ENCODE measurements around the gene RRP12. TPM values are rescaled to one million over a fixed set of nuclear protein-coding genes. Genes with fewer than 3 reads are reported as not detected.

Gene RRP12
- total RNA-seq, 2 donors from 2014 or later = 27.8 to 33.5 TPM

DNA sequence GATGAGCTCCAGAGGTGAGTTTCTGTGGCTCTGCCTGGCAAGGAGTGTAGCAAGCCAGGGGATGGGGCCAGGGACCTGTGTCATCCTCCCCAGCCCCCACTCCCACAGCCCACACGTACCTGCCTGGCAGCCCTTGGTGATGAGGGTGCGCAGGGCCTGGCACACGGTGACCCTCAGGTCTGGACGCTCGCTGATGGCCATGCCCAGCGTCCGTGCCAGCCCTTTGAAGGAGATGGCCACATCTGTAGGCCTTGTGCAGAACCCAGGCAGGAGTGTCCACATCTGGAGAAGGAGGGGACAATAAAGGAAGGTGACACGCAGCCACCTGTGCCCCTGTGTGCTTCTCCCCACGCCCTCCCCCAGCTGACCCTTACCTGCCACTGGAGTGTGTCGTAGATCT, 27.7 kb downstream of the RRP12 start:
- no peak overlapping the region for H3K27ac Mint-ChIP-seq
- no peak for DNase-seq
- H3K9me3 Mint-ChIP-seq = no peaks in the 10 kb centered on the region
- no peak overlapping the region for H3K4me3 Mint-ChIP-seq
- H3K36me3 Mint-ChIP-seq (ENCODE audit: insufficient read depth in 2 of 2) = peaks cover 2 to 9% of the 10 kb centered on the region in 2 donors
- H3K4me1 Mint-ChIP-seq (ENCODE audit: low read depth) = no peaks in the 10 kb centered on the region
- no peaks in the 10 kb centered on the region for H3K27me3 Mint-ChIP-seq (ENCODE audit: low read depth)
- no peak for ATAC-seq (replicated peaks in 1 of 2)

GRCh38 chr10:97372233-97372875, 28.8 kb downstream of the RRP12 start:
- no peaks in the 10 kb centered on the region for H3K4me1 Mint-ChIP-seq (ENCODE audit: low read depth)
- no peaks in the 10 kb centered on the region for H3K27me3 Mint-ChIP-seq (ENCODE audit: low read depth)
- no peak overlapping the region for H3K4me3 Mint-ChIP-seq
- H3K9me3 Mint-ChIP-seq = no peaks in the 10 kb centered on the region
- no peak for ATAC-seq (replicated peaks in 1 of 2)
- H3K27ac Mint-ChIP-seq = no peak overlapping the region
- DNase-seq = no peak
- peaks cover 2 to 7% of the 10 kb centered on the region in 2 donors for H3K36me3 Mint-ChIP-seq (ENCODE audit: insufficient read depth in 2 of 2)

DNA sequence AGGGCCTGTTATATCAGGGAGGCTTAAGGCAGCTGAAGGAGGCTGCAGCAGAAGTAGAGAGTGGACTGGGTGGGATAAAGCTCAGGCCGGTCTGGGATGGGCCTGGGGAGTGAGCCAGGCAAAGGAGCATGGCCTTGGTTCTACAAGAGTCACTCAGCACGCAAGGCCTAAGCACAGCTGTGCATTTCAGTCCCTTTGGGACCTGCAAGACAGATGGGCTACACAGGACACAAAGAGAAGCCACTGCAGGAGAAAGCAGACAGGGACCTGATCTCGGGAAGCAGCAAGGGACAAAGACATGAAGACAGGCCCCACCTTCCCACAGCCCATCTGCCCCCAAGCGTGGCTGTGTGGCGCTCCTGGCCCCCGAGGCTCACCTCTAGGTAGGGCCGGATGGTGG, 29.4 kb downstream of the RRP12 start:
- Mint-ChIP-seq H3K36me3 (ENCODE audit: insufficient read depth in 2 of 2) (peaks cover 2 to 7% of the 10 kb centered on the region in 2 donors), H3K9me3 (no peaks in the 10 kb centered on the region), H3K4me3 (no peak overlapping the region), H3K27ac (no peak overlapping the region), H3K4me1 (ENCODE audit: low read depth) (no peaks in the 10 kb centered on the region), H3K27me3 (ENCODE audit: low read depth) (no peaks in the 10 kb centered on the region)
- ATAC-seq (replicated peaks in 1 of 2) (no peak), DNase-seq (no peak)

GRCh38 chr10:97367126-97367649, 34.0 kb downstream of the RRP12 start:
- DNase-seq (no peak), ATAC-seq (replicated peaks in 1 of 2) (no peak)
- H3K4me1 Mint-ChIP-seq (ENCODE audit: low read depth) = no peaks in the 10 kb centered on the region
- peaks cover 1 to 13% of the 10 kb centered on the region in 2 donors for H3K36me3 Mint-ChIP-seq (ENCODE audit: insufficient read depth in 2 of 2)
- H3K27me3 Mint-ChIP-seq (ENCODE audit: low read depth) = no peaks in the 10 kb centered on the region
- no peak overlapping the region for H3K4me3 Mint-ChIP-seq
- H3K9me3 Mint-ChIP-seq = no peaks in the 10 kb centered on the region
- no peak overlapping the region for H3K27ac Mint-ChIP-seq

DNA sequence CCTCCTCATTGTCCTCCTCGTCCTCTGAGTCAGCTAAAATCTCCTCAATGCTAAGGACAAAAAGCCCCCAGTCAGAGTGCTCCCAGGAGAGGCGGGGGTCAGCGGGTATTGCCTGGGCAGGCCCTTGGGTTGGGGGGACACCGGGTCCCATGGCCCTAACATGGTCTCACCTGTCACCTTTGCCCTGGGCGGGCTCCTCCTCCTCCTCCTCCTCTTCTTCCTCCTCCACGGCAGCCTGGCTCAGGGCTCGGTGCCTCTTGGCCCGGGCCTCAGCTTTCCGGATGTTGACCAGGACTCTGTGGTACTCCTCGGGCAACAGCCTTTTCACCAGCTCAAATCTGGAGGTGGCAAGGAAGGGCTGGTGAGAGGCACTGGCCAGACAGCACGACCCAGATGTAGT, 34.6 kb downstream of the RRP12 start:
- Mint-ChIP-seq H3K36me3 (ENCODE audit: insufficient read depth in 2 of 2) (peaks cover 1 to 13% of the 10 kb centered on the region in 2 donors), H3K9me3 (no peaks in the 10 kb centered on the region), H3K27ac (no peak overlapping the region), H3K4me3 (no peak overlapping the region), H3K27me3 (ENCODE audit: low read depth) (no peaks in the 10 kb centered on the region), H3K4me1 (ENCODE audit: low read depth) (no peaks in the 10 kb centered on the region)
- ATAC-seq (replicated peaks in 1 of 2) (no peak), DNase-seq (no peak)

GRCh38 chr10:97365761-97366351, 35.3 kb downstream of the RRP12 start:
- Mint-ChIP-seq H3K27me3 (ENCODE audit: low read depth) (no peaks in the 10 kb centered on the region), H3K27ac (no peak overlapping the region), H3K36me3 (ENCODE audit: insufficient read depth in 2 of 2) (peaks cover 1 to 10% of the 10 kb centered on the region in 2 donors), H3K4me1 (ENCODE audit: low read depth) (no peaks in the 10 kb centered on the region), H3K9me3 (no peaks in the 10 kb centered on the region), H3K4me3 (no peak overlapping the region)
- no peak for DNase-seq
- ATAC-seq (replicated peaks in 1 of 2) = no peak

GRCh38 chr10:97363071-97363470, 38.1 kb downstream of the RRP12 start:
- Mint-ChIP-seq H3K36me3 (ENCODE audit: insufficient read depth in 2 of 2) (peaks cover 1 to 7% of the 10 kb centered on the region in 2 donors), H3K4me3 (no peak overlapping the region), H3K9me3 (no peaks in the 10 kb centered on the region), H3K4me1 (ENCODE audit: low read depth) (no peaks in the 10 kb centered on the region), H3K27me3 (ENCODE audit: low read depth) (no peaks in the 10 kb centered on the region), H3K27ac (no peak overlapping the region)
- no peak for DNase-seq
- ATAC-seq (replicated peaks in 1 of 2) = no peak

DNA sequence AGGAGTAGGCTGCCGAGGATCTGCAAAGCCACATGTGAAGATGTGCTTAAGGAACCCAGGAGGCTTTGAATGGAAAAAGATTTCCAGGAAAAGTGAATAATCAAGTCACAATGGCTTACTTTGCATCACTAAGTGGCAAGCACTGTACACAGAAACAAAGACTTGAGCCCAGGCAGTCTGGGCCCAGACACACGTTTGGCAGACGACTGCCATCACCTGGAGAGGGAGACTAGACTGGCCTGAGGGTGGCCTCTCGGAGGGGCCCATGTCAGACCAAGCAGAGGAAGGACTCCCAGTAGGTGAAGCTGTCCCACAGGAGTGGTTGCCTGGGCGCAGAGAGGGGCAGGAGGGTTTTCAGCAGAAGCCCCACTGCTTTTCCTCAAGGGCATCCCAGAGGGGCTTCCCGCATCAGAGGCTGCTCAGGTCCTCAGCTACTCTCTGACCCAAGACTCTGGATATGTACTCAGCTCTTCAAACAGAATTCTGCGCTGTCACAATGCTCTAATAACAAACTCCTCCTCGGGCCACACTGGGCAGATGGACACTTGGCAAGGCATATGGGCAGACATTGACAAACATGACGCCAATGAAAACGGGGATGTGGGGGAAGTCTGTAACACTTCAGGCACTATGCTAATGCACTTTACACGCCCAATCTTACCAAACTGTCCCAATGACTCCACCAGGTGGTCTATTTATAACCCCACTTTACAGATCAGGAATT, 38.7 kb downstream of the RRP12 start:
- Mint-ChIP-seq H3K27me3 (ENCODE audit: low read depth) (no peaks in the 10 kb centered on the region), H3K36me3 (ENCODE audit: insufficient read depth in 2 of 2) (peaks cover 1 to 11% of the 10 kb centered on the region in 2 donors), H3K27ac (no peak overlapping the region), H3K4me1 (ENCODE audit: low read depth) (no peaks in the 10 kb centered on the region), H3K4me3 (no peak overlapping the region), H3K9me3 (no peaks in the 10 kb centered on the region)
- ATAC-seq (replicated peaks in 1 of 2) = no peak
- no peak for DNase-seq

DNA sequence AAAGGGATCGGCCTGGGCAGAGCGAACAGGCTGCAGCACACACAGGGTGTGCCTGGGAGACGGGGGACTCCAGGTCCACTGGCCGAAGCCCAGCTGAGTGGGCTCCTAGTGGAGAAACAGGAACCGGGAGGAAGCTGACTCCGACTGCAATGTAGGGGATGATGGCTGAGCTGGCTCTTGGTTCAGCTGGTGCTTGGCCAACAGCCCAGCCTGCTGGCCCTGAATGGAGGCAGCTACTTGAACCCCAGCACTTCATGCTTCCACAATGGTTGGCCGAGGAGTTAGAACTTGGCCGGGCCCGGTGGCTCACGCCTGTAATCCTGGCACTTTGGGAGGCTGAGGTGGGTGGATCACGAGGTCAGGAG, 39.6 kb downstream of the RRP12 start:
- no peaks in the 10 kb centered on the region for H3K9me3 Mint-ChIP-seq
- H3K4me1 Mint-ChIP-seq (ENCODE audit: low read depth) = no peaks in the 10 kb centered on the region
- DNase-seq = no peak
- no peak overlapping the region for H3K27ac Mint-ChIP-seq
- peaks cover 1 to 11% of the 10 kb centered on the region in 2 donors for H3K36me3 Mint-ChIP-seq (ENCODE audit: insufficient read depth in 2 of 2)
- no peaks in the 10 kb centered on the region for H3K27me3 Mint-ChIP-seq (ENCODE audit: low read depth)
- H3K4me3 Mint-ChIP-seq = no peak overlapping the region
- ATAC-seq (replicated peaks in 1 of 2) = no peak

DNA sequence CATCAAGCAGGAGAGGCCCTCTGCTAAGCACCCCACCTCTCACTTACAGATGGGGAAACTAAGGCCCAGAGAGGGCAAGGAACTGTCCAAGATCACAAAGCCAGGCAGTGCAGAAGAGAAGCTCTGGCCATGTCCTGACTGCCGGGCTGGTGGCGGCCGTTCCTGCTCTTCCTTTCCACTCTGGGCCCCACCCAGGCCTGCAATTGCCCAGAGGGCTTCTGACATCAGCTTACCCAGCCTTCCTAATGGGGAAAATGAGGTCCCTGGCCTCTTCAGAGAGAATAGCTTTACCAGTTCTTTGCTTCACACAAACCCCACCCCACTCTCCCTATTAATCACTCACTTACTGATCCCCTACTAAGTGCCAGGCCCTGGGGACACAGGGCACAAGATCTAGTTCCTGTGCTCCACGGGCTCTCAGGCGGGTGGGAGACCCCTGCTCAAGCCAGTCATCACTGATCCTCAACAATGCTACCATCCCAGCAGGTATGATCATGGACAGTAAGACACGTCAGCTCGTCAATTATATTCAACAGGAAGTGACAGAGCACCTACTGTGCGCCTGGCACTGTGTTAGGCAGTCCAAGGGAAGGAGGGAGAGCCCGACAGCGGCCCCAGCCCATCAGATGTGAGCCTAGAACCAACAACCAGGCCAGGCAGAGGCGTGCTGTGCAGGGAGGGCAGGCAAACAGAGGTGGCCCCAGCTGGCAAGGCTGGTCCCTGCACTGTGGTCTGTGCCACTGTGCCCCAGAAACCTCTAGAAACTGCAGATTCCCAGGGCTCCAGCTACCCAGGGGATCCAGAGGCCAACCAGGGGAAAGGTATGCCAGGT, 40.2 kb downstream of the RRP12 start:
- H3K27ac Mint-ChIP-seq = no peak overlapping the region
- no peak for DNase-seq
- peaks cover 2 to 9% of the 10 kb centered on the region in 2 donors for H3K36me3 Mint-ChIP-seq (ENCODE audit: insufficient read depth in 2 of 2)
- H3K4me3 Mint-ChIP-seq = no peak overlapping the region
- no peaks in the 10 kb centered on the region for H3K27me3 Mint-ChIP-seq (ENCODE audit: low read depth)
- H3K4me1 Mint-ChIP-seq (ENCODE audit: low read depth) = no peaks in the 10 kb centered on the region
- H3K9me3 Mint-ChIP-seq = no peaks in the 10 kb centered on the region
- ATAC-seq (replicated peaks in 1 of 2) = no peak

GRCh38 chr10:97358781-97359180, 42.4 kb downstream of the RRP12 start:
- Mint-ChIP-seq H3K4me1 (ENCODE audit: low read depth) (no peaks in the 10 kb centered on the region), H3K27ac (peak overlapping the region; percentile 52), H3K36me3 (ENCODE audit: insufficient read depth in 2 of 2) (peaks cover 2 to 9% of the 10 kb centered on the region in 2 donors), H3K9me3 (no peaks in the 10 kb centered on the region), H3K4me3 (no peak overlapping the region), H3K27me3 (ENCODE audit: low read depth) (no peaks in the 10 kb centered on the region)
- ATAC-seq (replicated peaks in 1 of 2) (no peak), DNase-seq (no peak)

DNA sequence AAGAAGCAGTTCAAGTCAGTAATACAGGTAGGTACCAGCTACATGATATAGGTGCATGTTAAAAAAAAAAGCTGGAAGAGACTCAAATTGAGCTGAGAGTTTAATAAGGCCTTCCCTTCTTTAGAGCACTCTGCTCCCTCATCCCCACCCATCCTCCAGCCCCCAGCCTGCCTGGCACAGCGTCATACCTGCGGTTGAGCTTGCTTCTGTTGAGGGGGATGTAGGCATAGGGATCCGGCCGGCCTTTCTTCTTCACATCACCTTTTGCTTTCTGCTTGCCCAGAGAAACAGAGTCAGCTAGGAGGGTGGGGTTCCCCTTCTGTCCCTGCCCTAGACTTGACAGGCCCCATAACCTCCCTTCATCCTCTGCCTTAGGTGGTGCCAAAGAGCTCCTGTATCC, 42.8 kb downstream of the RRP12 start:
- Mint-ChIP-seq H3K27me3 (ENCODE audit: low read depth) (no peaks in the 10 kb centered on the region), H3K36me3 (ENCODE audit: insufficient read depth in 2 of 2) (peaks cover 2 to 9% of the 10 kb centered on the region in 2 donors), H3K4me3 (no peak overlapping the region), H3K27ac (peak overlapping the region; percentile 52), H3K4me1 (ENCODE audit: low read depth) (no peaks in the 10 kb centered on the region), H3K9me3 (no peaks in the 10 kb centered on the region)
- no peak for ATAC-seq (replicated peaks in 1 of 2)
- no peak for DNase-seq

DNA sequence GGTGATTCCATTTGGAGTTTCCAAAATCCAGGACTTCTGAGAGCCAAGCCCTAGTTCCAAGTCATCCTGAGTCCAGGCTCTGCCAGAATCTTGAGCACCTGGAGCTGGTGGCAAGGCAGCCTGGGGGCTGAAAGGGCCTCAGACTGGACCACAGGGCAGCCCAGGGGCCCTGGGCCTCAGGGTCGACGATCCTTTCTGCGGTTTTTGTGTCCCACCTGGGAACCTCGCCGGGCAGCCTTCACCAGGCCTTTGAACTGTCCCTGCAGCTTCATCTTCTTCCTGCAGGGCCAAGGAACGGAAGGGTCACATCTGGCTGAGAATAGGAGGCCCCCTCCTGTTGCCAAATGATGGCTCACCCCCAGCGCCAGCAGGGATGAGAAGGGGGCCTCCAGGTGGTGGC, 44.2 kb downstream of the RRP12 start:
- no peaks in the 10 kb centered on the region for H3K9me3 Mint-ChIP-seq
- H3K36me3 Mint-ChIP-seq (ENCODE audit: insufficient read depth in 2 of 2) = peaks cover 2 to 9% of the 10 kb centered on the region in 2 donors
- H3K4me3 Mint-ChIP-seq = no peak overlapping the region
- H3K27me3 Mint-ChIP-seq (ENCODE audit: low read depth) = no peaks in the 10 kb centered on the region
- H3K27ac Mint-ChIP-seq = no peak overlapping the region
- no peak for DNase-seq
- no peak for ATAC-seq (replicated peaks in 1 of 2)
- H3K4me1 Mint-ChIP-seq (ENCODE audit: low read depth) = no peaks in the 10 kb centered on the region

Measured in activated T-cell treated with anti-CD3 and anti-CD28 coated beads, Interleukin-2, amount 50 U/mL, for 72 hours (primary cell).